ENCODE data around the gene DGKI. TPM values are rescaled to one million over a fixed set of nuclear protein-coding genes. Genes with fewer than 3 reads are reported as not detected.
A peak's percentile ranks its signal among the peaks of the same experiment; 100 is the strongest.

The DGKI gene
- total and polyA plus RNA-seq, 2 experiments from 2014 or later: 0.16 to 1.0 TPM

- Histone ChIP-seq H3K79me2 (replicated peaks; ENCODE audit: insufficient read depth) (no peaks in the 10 kb centered on the region), H3K4me3 (no peak overlapping the region), H2AFZ (peak overlapping the region; percentile 40; the same call in 1 of the 2 replicates), H4K20me1 (replicated peaks; ENCODE audit: insufficient read depth) (no peaks in the 10 kb centered on the region), H3K4me1 (ENCODE audit: insufficient read depth) (peaks cover 19% of the 10 kb centered on the region), H3K9me2 (ENCODE audit: insufficient read depth) (no peaks in the 10 kb centered on the region), H3K36me3 (ENCODE audit: insufficient read depth) (no peaks in the 10 kb centered on the region), H3K27me3 (ENCODE audit: insufficient read depth) (no peaks in the 10 kb centered on the region), H3K4me2 (no peak overlapping the region), H3F3A (replicated peaks; ENCODE audit: low read depth) (no peaks in the 10 kb centered on the region), H3K27ac (ENCODE audit: low read depth) (no peak overlapping the region)
- no peak overlapping the region for H3K27ac Mint-ChIP-seq
- TF ChIP-seq STAT1 (IDR thresholded peaks at IDR 0.05; ENCODE audit: unreplicated experiment) (no peak), REST (IDR thresholded peaks at IDR 0.05; ENCODE audit: unreplicated experiment) (no peak), EZH2phosphoT487 (IDR thresholded peaks at IDR 0.05; ENCODE audit: unreplicated experiment) (no peak), CREB1 (CRISPR knock-in tag; IDR thresholded peaks at IDR 0.05; ENCODE audit: low read depth) (no peak), NANOG (IDR thresholded peaks at IDR 0.05; ENCODE audit: borderline replicate concordance) (no peak), CTCF (conservative IDR thresholded peaks at IDR 0.05; ENCODE audit: low read depth in 2 of 2) (no peak), ZNF462 (CRISPR knock-in tag; IDR thresholded peaks at IDR 0.05) (no peak), ZNF331 (CRISPR knock-in tag; IDR thresholded peaks at IDR 0.05; ENCODE audit: low read depth) (no peak), ZNF114 (CRISPR knock-in tag; IDR thresholded peaks at IDR 0.05) (no peak), EZH2 (IDR thresholded peaks at IDR 0.05; ENCODE audit: low read depth, unreplicated experiment) (no peak), POLR2AphosphoS5 (IDR thresholded peaks at IDR 0.05; ENCODE audit: low read depth) (no peak), JUNB (IDR thresholded peaks at IDR 0.05; ENCODE audit: unreplicated experiment) (no peak)
- TF ChIP-seq, protein P1, sequence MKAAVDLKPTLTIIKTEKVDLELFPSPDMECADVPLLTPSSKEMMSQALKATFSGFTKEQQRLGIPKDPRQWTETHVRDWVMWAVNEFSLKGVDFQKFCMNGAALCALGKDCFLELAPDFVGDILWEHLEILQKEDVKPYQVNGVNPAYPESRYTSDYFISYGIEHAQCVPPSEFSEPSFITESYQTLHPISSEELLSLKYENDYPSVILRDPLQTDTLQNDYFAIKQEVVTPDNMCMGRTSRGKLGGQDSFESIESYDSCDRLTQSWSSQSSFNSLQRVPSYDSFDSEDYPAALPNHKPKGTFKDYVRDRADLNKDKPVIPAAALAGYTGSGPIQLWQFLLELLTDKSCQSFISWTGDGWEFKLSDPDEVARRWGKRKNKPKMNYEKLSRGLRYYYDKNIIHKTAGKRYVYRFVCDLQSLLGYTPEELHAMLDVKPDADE (IDR thresholded peaks at IDR 0.05): no peak
- no peak for DNase-seq (ENCODE audit: low spot score)
- peaks cover 11% of the 10 kb centered on the region; the same call in 2 of the 3 replicates for H3K4me1 Mint-ChIP-seq
- peak; percentile 45 for ATAC-seq
- no peak overlapping the region for H3K4me3 Mint-ChIP-seq
- no peaks in the 10 kb centered on the region for H3K36me3 Mint-ChIP-seq (ENCODE audit: low read depth)
- H3K9me3 Mint-ChIP-seq: no peaks in the 10 kb centered on the region
- H3K27me3 Mint-ChIP-seq (ENCODE audit: insufficient read depth, low read depth, poor library complexity): peaks cover 4% of the 10 kb centered on the region
Measured at GRCh38 chr7:137590756-137591305, 255.9 kb downstream of the DGKI start.

Data from GM23338 (cell line).